Measurements from ENCODE around the gene SH2D5. TPM values are rescaled to one million over a fixed set of nuclear protein-coding genes. Genes with fewer than 3 reads are reported as not detected.
A peak's percentile ranks its signal among the peaks of the same experiment; 100 is the strongest.

SH2D5 gene
- under 1 TPM in 2 of 3 donors, not detected in 1; under 0.01 to 0.29 TPM for total RNA-seq

DNA sequence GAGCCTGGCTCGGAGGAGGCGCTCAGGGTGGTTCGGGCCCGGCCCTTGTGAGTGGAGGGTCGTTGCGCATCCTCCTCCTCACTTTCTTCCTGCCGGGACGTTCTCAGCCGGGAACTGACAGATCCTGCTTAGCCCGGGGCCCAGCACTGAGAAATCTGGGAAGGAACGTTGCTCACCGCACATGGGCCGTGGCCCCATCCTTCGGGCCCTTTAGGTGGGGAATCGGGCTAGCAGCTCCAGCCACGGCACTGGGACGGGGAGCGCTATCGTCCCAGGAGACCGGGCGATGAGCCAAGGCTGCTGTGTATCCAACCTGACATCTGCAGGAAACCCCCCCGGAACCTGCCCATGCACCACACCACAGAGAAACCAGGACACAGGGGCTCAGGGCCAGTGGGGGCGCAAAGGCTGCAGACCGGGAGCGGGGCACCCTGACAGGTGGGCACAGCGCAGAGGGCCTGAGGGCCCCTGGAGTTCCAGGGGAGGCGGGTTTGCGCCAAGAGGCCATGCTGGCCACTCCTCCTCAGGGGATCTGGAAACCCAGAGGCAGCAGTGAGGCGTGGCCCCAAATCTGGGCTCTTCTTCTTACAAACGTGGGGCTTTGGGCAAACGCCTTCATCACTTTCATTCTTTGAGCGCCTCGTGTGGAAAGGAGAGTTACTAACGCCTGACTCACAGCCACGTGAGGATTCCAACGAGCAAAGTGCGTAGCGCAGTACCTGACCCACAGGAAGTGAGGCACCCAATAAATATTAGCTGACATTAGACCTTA, at the start of gene SH2D5:
Gene SH2D5 (minus strand): TSS at position 116 of the 772 bp plus-strand sequence. CDS start 4,659 bp downstream, outside the sequence.
- intact Hi-C loops (cut with DNase I; ENCODE audit: low total_unique reads) = no loop called here

DNA sequence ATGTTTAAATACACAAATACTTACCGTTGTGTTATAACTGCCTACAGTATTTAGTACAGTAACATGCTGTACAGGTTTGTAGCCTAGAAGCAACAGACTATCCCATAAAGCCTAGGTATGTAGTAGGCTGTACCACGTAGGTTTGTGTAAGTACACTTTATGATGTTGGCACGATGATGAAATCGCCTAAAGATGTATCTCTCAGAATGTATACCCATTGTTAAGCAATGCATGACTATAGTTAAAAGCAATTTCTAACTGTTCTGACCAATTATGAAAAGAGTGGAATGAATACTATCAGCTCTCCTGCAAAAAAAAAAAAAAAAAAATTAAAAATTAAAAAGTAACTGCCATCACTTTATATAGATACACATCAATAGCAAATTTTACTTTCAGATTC, 43.2 kb upstream of the SH2D5 start:
- H3K27me3 ChIP-seq = no peaks in the 10 kb centered on the region
- no peak overlapping the region for H3K4me3 ChIP-seq
- DNase-seq (ENCODE audit: low spot score in 2 of 2) = no peak
- H3K9me3 ChIP-seq = no peaks in the 10 kb centered on the region
- intact Hi-C loops (cut with DNase I; ENCODE audit: low total_unique reads) = no loop called here
- H3K4me1 ChIP-seq = no peaks in the 10 kb centered on the region
- no peak overlapping the region for H3K27ac ChIP-seq
- TF ChIP-seq POLR2AphosphoS5 (IDR thresholded peaks at IDR 0.05) (no peak), POLR2A (IDR thresholded peaks at IDR 0.05) (no peak)
- TF ChIP-seq, protein P1, sequence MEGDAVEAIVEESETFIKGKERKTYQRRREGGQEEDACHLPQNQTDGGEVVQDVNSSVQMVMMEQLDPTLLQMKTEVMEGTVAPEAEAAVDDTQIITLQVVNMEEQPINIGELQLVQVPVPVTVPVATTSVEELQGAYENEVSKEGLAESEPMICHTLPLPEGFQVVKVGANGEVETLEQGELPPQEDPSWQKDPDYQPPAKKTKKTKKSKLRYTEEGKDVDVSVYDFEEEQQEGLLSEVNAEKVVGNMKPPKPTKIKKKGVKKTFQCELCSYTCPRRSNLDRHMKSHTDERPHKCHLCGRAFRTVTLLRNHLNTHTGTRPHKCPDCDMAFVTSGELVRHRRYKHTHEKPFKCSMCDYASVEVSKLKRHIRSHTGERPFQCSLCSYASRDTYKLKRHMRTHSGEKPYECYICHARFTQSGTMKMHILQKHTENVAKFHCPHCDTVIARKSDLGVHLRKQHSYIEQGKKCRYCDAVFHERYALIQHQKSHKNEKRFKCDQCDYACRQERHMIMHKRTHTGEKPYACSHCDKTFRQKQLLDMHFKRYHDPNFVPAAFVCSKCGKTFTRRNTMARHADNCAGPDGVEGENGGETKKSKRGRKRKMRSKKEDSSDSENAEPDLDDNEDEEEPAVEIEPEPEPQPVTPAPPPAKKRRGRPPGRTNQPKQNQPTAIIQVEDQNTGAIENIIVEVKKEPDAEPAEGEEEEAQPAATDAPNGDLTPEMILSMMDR (IDR thresholded peaks at IDR 0.05) = no peak
- no peaks in the 10 kb centered on the region for H3K36me3 ChIP-seq

More for the DNA sequence above, at the start of gene SH2D5:
- peak; percentile 72 to 86 for DNase-seq (ENCODE audit: low spot score in 2 of 2)
- Histone ChIP-seq H3K27ac (peak within 1 kb of the TSS; percentile 56 to 76), H3K9me3 (no peaks in the 10 kb centered on the region), H3K36me3 (no peaks in the 10 kb centered on the region), H3K4me3 (peak within 1 kb of the TSS; percentile 48 to 84 (median 62)), H3K27me3 (peaks cover 4% of the 10 kb centered on the region in 2 donors), H3K4me1 (peaks cover 0 to 12% of the 10 kb centered on the region in 2 donors)
- peak in 2 of 3 donors; percentile 64 to 80 for TF ChIP-seq POLR2AphosphoS5 (IDR thresholded peaks at IDR 0.05)
- TF ChIP-seq, protein P1 (IDR thresholded peaks at IDR 0.05) = peak in 2 of 3 donors; percentile 44 to 56
- no peak for TF ChIP-seq POLR2A (IDR thresholded peaks at IDR 0.05)

DNA sequence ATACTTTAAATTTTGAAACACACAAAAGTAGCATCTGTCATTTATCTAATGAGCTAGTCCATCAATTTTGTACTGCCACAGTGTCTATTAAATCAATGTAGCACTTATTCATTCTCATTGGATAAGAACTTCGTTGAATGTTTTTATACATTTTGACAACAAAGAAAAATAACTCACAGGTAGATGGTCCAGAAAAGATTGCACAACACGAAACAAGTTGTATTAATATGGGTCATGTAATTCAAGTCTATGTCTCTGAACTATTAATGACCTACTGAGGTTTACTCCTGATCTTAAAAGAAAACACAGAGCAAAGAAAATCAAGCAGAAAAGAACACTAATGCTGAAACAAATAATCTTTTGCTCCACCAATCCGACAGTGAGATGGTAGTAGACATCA, 39.3 kb upstream of the SH2D5 start:
- H3K9me3 ChIP-seq = no peaks in the 10 kb centered on the region
- no peak overlapping the region for H3K4me3 ChIP-seq
- intact Hi-C loops (cut with DNase I; ENCODE audit: low total_unique reads) = no loop called here
- DNase-seq (ENCODE audit: low spot score in 2 of 2) = no peak
- no peaks in the 10 kb centered on the region for H3K36me3 ChIP-seq
- H3K27me3 ChIP-seq = no peaks in the 10 kb centered on the region
- TF ChIP-seq, protein P1 (IDR thresholded peaks at IDR 0.05) = no peak
- TF ChIP-seq POLR2AphosphoS5 (IDR thresholded peaks at IDR 0.05) (no peak), POLR2A (IDR thresholded peaks at IDR 0.05) (no peak)
- H3K27ac ChIP-seq = no peak overlapping the region
- no peaks in the 10 kb centered on the region for H3K4me1 ChIP-seq

DNA sequence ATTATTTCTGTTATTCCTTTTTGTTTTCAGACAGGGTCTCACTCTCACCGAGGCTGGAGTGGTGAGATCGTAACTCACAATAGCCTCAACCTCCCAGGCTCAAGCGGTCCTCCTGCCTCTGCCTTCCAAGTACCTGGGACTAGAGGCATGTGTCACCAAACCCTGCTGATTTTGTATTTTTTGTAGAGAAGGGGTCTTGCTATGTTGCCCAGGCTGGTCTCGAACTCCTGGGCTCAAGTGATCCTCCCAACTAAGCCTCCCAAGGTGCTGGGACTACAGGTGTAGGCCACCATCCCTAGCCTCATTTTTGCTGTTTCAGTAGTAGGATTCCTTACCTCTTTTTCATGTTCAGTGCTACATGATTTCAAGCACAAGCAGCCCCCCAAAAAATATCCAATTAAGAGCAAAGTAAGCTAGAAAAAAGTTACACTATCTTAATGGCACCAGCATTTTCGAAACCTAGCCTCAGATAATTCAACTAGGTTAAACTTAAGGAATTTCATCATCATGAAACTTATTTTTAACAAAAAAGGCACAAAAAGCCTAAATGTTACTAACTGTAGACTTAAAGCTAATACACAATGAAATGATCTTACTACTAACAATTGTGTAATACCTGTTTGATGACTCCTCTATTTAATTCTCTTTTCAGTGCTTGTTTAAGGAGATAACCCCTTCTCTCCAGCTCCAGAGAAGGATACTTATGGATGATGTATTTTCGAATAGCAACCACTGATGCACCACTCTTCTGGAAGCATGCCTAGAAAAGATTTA, 38.0 kb upstream of the SH2D5 start:
- TF ChIP-seq, protein P1 (IDR thresholded peaks at IDR 0.05) = no peak
- TF ChIP-seq POLR2AphosphoS5 (IDR thresholded peaks at IDR 0.05) (no peak), POLR2A (IDR thresholded peaks at IDR 0.05) (no peak)
- no peak for DNase-seq (ENCODE audit: low spot score in 2 of 2)
- Histone ChIP-seq H3K4me3 (no peak overlapping the region), H3K27me3 (no peaks in the 10 kb centered on the region), H3K4me1 (no peaks in the 10 kb centered on the region), H3K27ac (no peak overlapping the region), H3K9me3 (no peaks in the 10 kb centered on the region), H3K36me3 (no peaks in the 10 kb centered on the region)
- intact Hi-C loops (cut with DNase I; ENCODE audit: low total_unique reads) = no loop called here

DNA sequence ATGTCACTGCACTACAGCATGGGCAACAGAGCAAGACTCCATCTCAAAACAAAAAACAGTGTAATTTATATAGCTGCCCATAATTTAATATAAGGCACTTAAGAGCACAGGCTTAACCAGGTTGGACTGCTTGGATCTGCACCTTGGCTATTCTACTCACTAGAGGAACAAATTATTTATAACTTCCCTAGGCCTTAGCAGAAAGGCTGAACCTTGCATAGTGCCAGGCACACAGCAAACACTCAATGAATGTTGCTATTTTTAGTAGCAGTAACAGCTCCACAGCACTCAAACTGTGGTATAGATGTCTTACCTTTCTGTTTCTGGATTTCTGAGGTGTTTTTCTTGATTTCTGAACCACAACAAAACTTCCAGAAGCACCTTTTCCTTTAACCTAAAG, 34.8 kb upstream of the SH2D5 start:
- Histone ChIP-seq H3K4me1 (no peaks in the 10 kb centered on the region), H3K27me3 (no peaks in the 10 kb centered on the region), H3K9me3 (no peaks in the 10 kb centered on the region), H3K4me3 (no peak overlapping the region), H3K36me3 (peaks cover 13% of the 10 kb centered on the region), H3K27ac (no peak overlapping the region)
- intact Hi-C loops (cut with DNase I; ENCODE audit: low total_unique reads) = no loop called here
- TF ChIP-seq, protein P1 (IDR thresholded peaks at IDR 0.05) = no peak
- TF ChIP-seq POLR2A (IDR thresholded peaks at IDR 0.05) (no peak), POLR2AphosphoS5 (IDR thresholded peaks at IDR 0.05) (no peak)
- DNase-seq (ENCODE audit: low spot score in 2 of 2) = no peak
